CD4-positive, alpha-beta T cell (primary cell): ENCODE results near the gene SAT1. TPM values are rescaled to one million over a fixed set of nuclear protein-coding genes. Genes with fewer than 3 reads are reported as not detected.

Experiments
- ATAC-seq: fragments of 200-7000 bp; cut with Tn5 transposase; one replicate; pipeline ENCODE4 v1.10.0; 2022; ENCODE audit warnings: mild to moderate bottlenecking; ENCODE audit not compliant: poor library complexity
- CTCF ChIA-PET: fragments of 350-600 bp; sonication (Branson Sonifier 250); formaldehyde crosslinking; loops from one replicate; lab custom pipeline; 2021; ENCODE audit warnings: antibody characterized with exemption, inconsistent platforms; lab: Charles Lee
- POLR2A ChIA-PET: fragments of 350-600 bp; sonication (Branson Sonifier 250); formaldehyde crosslinking; loops from one replicate; lab custom pipeline; 2021; ENCODE audit warnings: antibody characterized with exemption, inconsistent platforms; lab: Charles Lee
- DNase-seq, 14 experiments: peaks; one replicate each; pipeline ENCODE4 v3.0.0-alpha.2; 2013 to 2020; ENCODE audit warnings: mixed read lengths in 2 of 14
- H3K27ac ChIP-seq, 2 donors: one replicate each; pipeline versions ENCODE4 v1.5.1 to v1.7.0; 2013; ENCODE audit warnings: low read length in 2 of 2, low read depth in 1 of 2, mild to moderate bottlenecking in 1 of 2
- H3K27me3 ChIP-seq, 2 experiments: 1 replicate in 1 of 2; 2 replicates in 1 of 2; pipeline versions ENCODE4 v1.6.1 to v1.7.0; 2013; ENCODE audit warnings: low read length in 2 of 2, control low read depth in 1 of 2, mild to moderate bottlenecking in 1 of 2, moderate library complexity in 1 of 2; ENCODE audit not compliant: insufficient read depth in 2 of 2, control insufficient read depth in 1 of 2
- H3K36me3 ChIP-seq: one replicate; pipeline ENCODE4 v1.6.1; 2013; ENCODE audit warnings: low read length, control low read depth; ENCODE audit not compliant: insufficient read depth
- H3K4me1 ChIP-seq: one replicate; pipeline ENCODE4 v1.6.1; 2013; ENCODE audit warnings: low read length, control low read depth; ENCODE audit not compliant: insufficient read depth
- H3K4me3 ChIP-seq: one replicate; pipeline ENCODE4 v1.5.1; 2013; ENCODE audit warnings: mild to moderate bottlenecking, low read length, moderate library complexity
- H3K9me3 ChIP-seq, 2 experiments: 1 replicate in 1 of 2; 2 replicates in 1 of 2; pipeline versions ENCODE4 v1.6.1 to v1.7.0; 2013; ENCODE audit warnings: low read length in 2 of 2, mild to moderate bottlenecking in 2 of 2, control low read depth in 1 of 2, moderate library complexity in 1 of 2; ENCODE audit not compliant: control insufficient read depth in 1 of 2, insufficient read depth in 1 of 2
- H3K27ac Mint-ChIP-seq: one replicate; pipeline ENCODE4 v1.8.0; 2020; ENCODE audit warnings: mixed read lengths
- H3K27me3 Mint-ChIP-seq: one replicate; pipeline ENCODE4 v1.8.0; 2021; ENCODE audit warnings: mixed read lengths
- H3K36me3 Mint-ChIP-seq: one replicate; pipeline ENCODE4 v1.8.0; 2021; ENCODE audit warnings: low read depth, mixed read lengths
- H3K4me1 Mint-ChIP-seq: one replicate; pipeline ENCODE4 v1.8.0; 2021; ENCODE audit warnings: low read depth, mixed read lengths
- H3K4me3 Mint-ChIP-seq: one replicate; pipeline ENCODE4 v1.8.0; 2020; ENCODE audit warnings: mild to moderate bottlenecking, mixed read lengths
- H3K9me3 Mint-ChIP-seq: one replicate; pipeline ENCODE4 v1.8.0; 2020; ENCODE audit warnings: mixed read lengths
- intact Hi-C, 2 experiments: fragments of 100-400 bp; cut with DNase I in 1 of 2; cut with micrococcal nuclease in 1 of 2; formaldehyde crosslinking; loops; one replicate each; pipeline versions ENCODE4 v1.15.1 to v1.9.0; 2023 to 2025; cut with DNase I, micrococcal nuclease
- total RNA-seq, 174 experiments: library from RNA in 2 of 174; stranded (reverse) in 2 of 174; gene quantifications; one replicate each; pipeline ENCODE4 v1.2.3 and lab custom pipeline; 2021 to 2026
- TF ChIP-seq, protein P1 (sequence below): fragments of 200-600 bp; IDR thresholded peaks from one replicate; pipeline ENCODE4 v1.8.0; 2022; ENCODE audit warnings: antibody characterized with exemption, mild to moderate bottlenecking

The SAT1 gene
- total RNA-seq, 2 experiments from 2014 or later: 305 to 312 TPM

DNA sequence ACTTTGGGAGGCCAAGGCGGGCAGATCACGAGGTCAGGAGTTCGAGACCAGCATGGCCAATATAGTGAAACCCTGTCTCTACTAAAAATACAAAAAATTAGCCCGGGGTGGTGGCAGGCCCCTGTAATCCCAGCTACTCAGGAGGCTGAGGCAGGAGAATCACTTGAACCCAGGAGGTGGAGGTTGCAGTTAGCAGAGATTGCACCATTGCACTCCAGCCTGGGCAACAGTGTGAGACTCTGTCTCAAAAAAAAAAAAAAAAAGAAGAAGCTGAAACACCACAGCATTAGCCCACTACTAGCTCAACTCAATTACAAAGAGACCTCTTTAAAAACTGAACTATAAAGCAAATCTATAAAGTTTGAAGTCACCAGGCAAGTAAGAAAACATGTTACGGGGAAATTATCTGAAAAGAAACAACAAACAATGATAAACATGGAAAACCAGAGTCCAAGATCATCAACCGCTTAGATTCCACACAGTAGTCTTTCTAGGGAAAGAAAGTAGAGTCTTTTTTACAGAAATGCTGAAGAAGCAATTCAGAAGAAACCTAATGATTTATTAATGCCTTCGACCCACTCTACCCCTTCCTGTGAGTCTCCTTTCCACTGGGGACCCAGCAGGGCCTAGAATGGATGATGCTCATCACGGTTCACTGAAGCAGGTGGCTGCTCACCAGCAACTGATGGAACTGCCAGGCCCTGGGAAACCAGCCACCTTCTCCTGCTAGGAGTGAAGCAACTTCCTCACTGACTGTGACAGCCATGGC lies 6.6 kb downstream of the SAT1 start:
- no peak overlapping the region for H3K4me3 ChIP-seq
- H3K27me3 ChIP-seq: no peaks in the 10 kb centered on the region
- Mint-ChIP-seq H3K9me3 (no peaks in the 10 kb centered on the region), H3K4me3 (no peak overlapping the region), H3K4me1 (peaks cover 18% of the 10 kb centered on the region), H3K27me3 (no peaks in the 10 kb centered on the region), H3K27ac (no peak overlapping the region), H3K36me3 (peaks cover 20% of the 10 kb centered on the region)
- DNase-seq (no peak), ATAC-seq (no peak)
- TF ChIP-seq, protein P1, sequence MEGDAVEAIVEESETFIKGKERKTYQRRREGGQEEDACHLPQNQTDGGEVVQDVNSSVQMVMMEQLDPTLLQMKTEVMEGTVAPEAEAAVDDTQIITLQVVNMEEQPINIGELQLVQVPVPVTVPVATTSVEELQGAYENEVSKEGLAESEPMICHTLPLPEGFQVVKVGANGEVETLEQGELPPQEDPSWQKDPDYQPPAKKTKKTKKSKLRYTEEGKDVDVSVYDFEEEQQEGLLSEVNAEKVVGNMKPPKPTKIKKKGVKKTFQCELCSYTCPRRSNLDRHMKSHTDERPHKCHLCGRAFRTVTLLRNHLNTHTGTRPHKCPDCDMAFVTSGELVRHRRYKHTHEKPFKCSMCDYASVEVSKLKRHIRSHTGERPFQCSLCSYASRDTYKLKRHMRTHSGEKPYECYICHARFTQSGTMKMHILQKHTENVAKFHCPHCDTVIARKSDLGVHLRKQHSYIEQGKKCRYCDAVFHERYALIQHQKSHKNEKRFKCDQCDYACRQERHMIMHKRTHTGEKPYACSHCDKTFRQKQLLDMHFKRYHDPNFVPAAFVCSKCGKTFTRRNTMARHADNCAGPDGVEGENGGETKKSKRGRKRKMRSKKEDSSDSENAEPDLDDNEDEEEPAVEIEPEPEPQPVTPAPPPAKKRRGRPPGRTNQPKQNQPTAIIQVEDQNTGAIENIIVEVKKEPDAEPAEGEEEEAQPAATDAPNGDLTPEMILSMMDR: no peak
- peaks cover 6% of the 10 kb centered on the region for H3K4me1 ChIP-seq
- POLR2A ChIA-PET: interaction anchor here (0.7 to 0.8 kb wide), 2 partner anchors 106 to 155 kb away, joined by 3 to 4 read pairs; no protein-coding TSS in a partner anchor
- no peaks in the 10 kb centered on the region for H3K9me3 ChIP-seq
- CTCF ChIA-PET: interaction anchor here (0.7 kb wide), 1 partner anchor 599 kb away, joined by 3 read pairs; no protein-coding TSS in a partner anchor
- H3K27ac ChIP-seq: no peak overlapping the region
- H3K36me3 ChIP-seq: peaks cover 17% of the 10 kb centered on the region
- intact Hi-C loops: loop anchor here (10.0 kb wide), 3 partner anchors 235 to 685 kb away; partner anchors contain the start of genes KLHL15 (in 1 of the 2) and ZFX (in 1 of the 2)

DNA sequence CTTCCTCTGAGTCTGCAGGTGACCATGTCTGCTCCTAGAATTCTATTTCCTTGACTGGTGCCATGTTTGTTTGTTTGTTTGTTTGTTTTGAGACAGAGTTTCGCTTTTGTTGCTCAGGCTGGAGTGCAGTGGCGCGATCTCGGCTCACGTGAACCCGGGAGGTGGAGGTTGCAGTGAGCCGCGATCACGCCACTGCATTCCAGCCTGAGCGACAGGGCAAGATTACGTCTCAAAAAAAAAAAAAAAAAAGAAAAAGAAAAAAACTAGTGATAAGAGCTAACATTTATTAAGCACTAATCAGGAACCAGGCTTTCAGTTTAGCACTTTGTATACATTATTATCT lies 7.2 kb downstream of the SAT1 start:
- Mint-ChIP-seq H3K27ac (no peak overlapping the region), H3K4me1 (peaks cover 12% of the 10 kb centered on the region), H3K36me3 (peaks cover 14% of the 10 kb centered on the region), H3K27me3 (no peaks in the 10 kb centered on the region), H3K4me3 (no peak overlapping the region), H3K9me3 (no peaks in the 10 kb centered on the region)
- intact Hi-C loops: no loop called here
- CTCF ChIA-PET: no interaction called here
- no peak overlapping the region for H3K4me3 ChIP-seq
- TF ChIP-seq, protein P1: no peak
- no peaks in the 10 kb centered on the region for H3K27me3 ChIP-seq
- peaks cover 12% of the 10 kb centered on the region for H3K36me3 ChIP-seq
- POLR2A ChIA-PET: interaction anchor here (0.7 kb wide), 1 partner anchor 106 kb away, joined by 3 read pairs; no protein-coding TSS in a partner anchor
- DNase-seq: no peak
- peaks cover under 1% of the 10 kb centered on the region for H3K4me1 ChIP-seq
- no peaks in the 10 kb centered on the region for H3K9me3 ChIP-seq
- no peak overlapping the region for H3K27ac ChIP-seq
- ATAC-seq: no peak

- POLR2A ChIA-PET: no interaction called here
- H3K4me1 ChIP-seq: no peaks in the 10 kb centered on the region
- H3K27me3 ChIP-seq: no peaks in the 10 kb centered on the region
- Mint-ChIP-seq H3K9me3 (no peaks in the 10 kb centered on the region), H3K4me1 (peaks cover 5% of the 10 kb centered on the region), H3K4me3 (no peak overlapping the region), H3K27me3 (no peaks in the 10 kb centered on the region), H3K36me3 (no peaks in the 10 kb centered on the region), H3K27ac (no peak overlapping the region)
- DNase-seq (no peak), ATAC-seq (no peak)
- no peaks in the 10 kb centered on the region for H3K9me3 ChIP-seq
- H3K4me3 ChIP-seq: no peak overlapping the region
- TF ChIP-seq, protein P1: no peak
- H3K27ac ChIP-seq: no peak overlapping the region
- intact Hi-C loops: no loop called here
- H3K36me3 ChIP-seq: no peaks in the 10 kb centered on the region
- CTCF ChIA-PET: no interaction called here
Measured at GRCh38 chrX:23792861-23793553, 10.0 kb downstream of the SAT1 start.
